GM19240 (cell line): ENCODE measurements around the gene SLC6A6.
"Not testable (repeated sequence)": the region's sequence is repeated elsewhere in the genome, so short reads cannot be mapped to it uniquely, and the experiment has no call there.

Experiments used
- DNase-seq: peaks from one replicate; pipeline ENCODE4 v3.0.0; 2011; ENCODE audit warnings: low spot score; ENCODE audit not compliant: insufficient read length

SLC6A6 gene

GRCh38 chr3:14397531-14397930 lies 4.9 kb upstream of the SLC6A6 start:
- DNase-seq, result no peak

GRCh38 chr3:14397940-14398796 lies 4.2 kb upstream of the SLC6A6 start:
- no peak for DNase-seq

- no peak for DNase-seq
These were observed 3.7 kb upstream of the SLC6A6 start for GRCh38 chr3:14398797-14399106.

GRCh38 chr3:14401692-14402303 lies 608 bp upstream of the SLC6A6 start:
- no peak for DNase-seq

- no peak for DNase-seq
These were observed 1.3 kb downstream of the SLC6A6 start for GRCh38 chr3:14403619-14404155.

- DNase-seq, result no peak
These were observed 1.8 kb downstream of the SLC6A6 start for GRCh38 chr3:14404186-14404585.

- no peak for DNase-seq
These were observed 2.4 kb downstream of the SLC6A6 start for GRCh38 chr3:14404631-14405359.

- DNase-seq, result no peak
These were observed 3.2 kb downstream of the SLC6A6 start for GRCh38 chr3:14405360-14406238.

- no peak for DNase-seq
These were observed 3.9 kb downstream of the SLC6A6 start for GRCh38 chr3:14406336-14406735.

- DNase-seq, result no peak
These were observed 4.4 kb downstream of the SLC6A6 start for GRCh38 chr3:14406766-14407165.

- DNase-seq, result no peak
These were observed 4.8 kb downstream of the SLC6A6 start for GRCh38 chr3:14407203-14407602.

GRCh38 chr3:14409779-14410063 lies 7.3 kb downstream of the SLC6A6 start:
- not testable (repeated sequence) for DNase-seq

GRCh38 chr3:14410106-14410502 lies 7.7 kb downstream of the SLC6A6 start:
- no peak for DNase-seq

- no peak for DNase-seq
These were observed 8.2 kb downstream of the SLC6A6 start for GRCh38 chr3:14410503-14411165.

GRCh38 chr3:14411166-14411526 lies 8.7 kb downstream of the SLC6A6 start:
- DNase-seq, result no peak

GRCh38 chr3:14411988-14412387 lies 9.6 kb downstream of the SLC6A6 start:
- no peak for DNase-seq

GRCh38 chr3:14412831-14413380 lies 10.5 kb downstream of the SLC6A6 start:
- DNase-seq, result no peak

- no peak for DNase-seq
These were observed 11.1 kb downstream of the SLC6A6 start for GRCh38 chr3:14413381-14414071.

GRCh38 chr3:14414846-14415464 lies 12.5 kb downstream of the SLC6A6 start:
- DNase-seq, result no peak

GRCh38 chr3:14415501-14415900 lies 13.1 kb downstream of the SLC6A6 start:
- no peak for DNase-seq
